Peyer's patch (tissue), 4 donors: ENCODE measurements around the gene NKX1-2. TPM values are rescaled to one million over a fixed set of nuclear protein-coding genes. Genes with fewer than 3 reads are reported as not detected.
A peak's percentile ranks its signal among the peaks of the same experiment; 100 is the strongest.

Experiments
- DNase-seq, 3 donors: peaks; one replicate each; pipeline ENCODE4 v3.0.0-alpha.2; 2017 to 2019
- H3K27ac ChIP-seq, 4 donors: fragments of 200-600 bp; sonication (generic); one replicate each; pipeline ENCODE4 v1.5.1; 2016 to 2019
- H3K27me3 ChIP-seq, 2 donors: fragments of 200-600 bp; sonication (generic); one replicate each; pipeline ENCODE4 v1.5.1; 2019
- H3K36me3 ChIP-seq, 3 donors: fragments of 200-600 bp; sonication (generic); one replicate each; pipeline ENCODE4 v1.5.1; 2016 to 2019
- H3K4me1 ChIP-seq, 4 donors: fragments of 200-600 bp; sonication (generic); one replicate each; pipeline ENCODE4 v1.5.1; 2016 to 2019
- H3K4me3 ChIP-seq, 4 donors: fragments of 200-600 bp; sonication (generic); 1 replicate in 3 of 4; 2 replicates in 1 of 4; pipeline ENCODE4 v1.5.1; 2016 to 2019; ENCODE audit warnings: mild to moderate bottlenecking in 1 of 4
- H3K9me3 ChIP-seq, 4 donors: fragments of 200-600 bp; sonication (generic); one replicate each; pipeline ENCODE4 v1.5.1; 2016 to 2019; ENCODE audit warnings: mild to moderate bottlenecking in 1 of 4
- POLR2A ChIP-seq, 2 donors: fragments of 450-650 bp; IDR thresholded peaks; one replicate each; pipeline ENCODE4 v1.5.1; 2017; ENCODE audit warnings: antibody characterized with exemption in 2 of 2, mild to moderate bottlenecking in 2 of 2, moderate library complexity in 2 of 2
- total RNA-seq, 4 donors: library from RNA; depleted of rRNA; stranded (reverse); fragments of >200 nt; gene quantifications; one replicate each; pipeline ENCODE4 v1.1.0, GENCODE V29; 2016
- TF ChIP-seq, protein P1 (sequence below), 6 experiments: fragments of 450-650 bp in 4 of 6; fragments of 200-600 bp in 2 of 6; sonication (generic) in 1 of 6; IDR thresholded peaks; one replicate each; pipeline ENCODE4 v1.5.1; 2017 to 2019; ENCODE audit warnings: antibody characterized with exemption in 6 of 6, mild to moderate bottlenecking in 3 of 6, moderate library complexity in 1 of 6

NKX1-2 gene
- total RNA-seq, 4 donors from 2014 or later: not detected

DNA sequence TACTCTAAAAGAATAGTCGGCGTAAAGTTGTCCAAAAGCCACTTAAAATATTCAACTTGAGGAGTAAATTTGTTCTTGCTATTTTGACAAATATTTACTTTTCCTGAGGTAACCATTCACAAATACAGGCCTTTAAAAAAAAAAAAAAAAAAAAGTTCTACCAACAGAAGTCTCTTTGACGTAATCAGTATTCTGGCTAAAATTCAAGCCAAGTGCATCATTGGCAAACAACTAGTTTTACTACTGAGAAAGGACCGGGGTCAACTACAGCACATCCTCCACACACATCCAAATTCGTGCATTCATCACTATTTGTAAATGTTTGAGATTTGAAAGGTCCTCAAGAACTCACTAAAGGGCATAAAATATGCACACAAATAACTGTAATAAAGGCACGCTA lies 33.1 kb downstream of the NKX1-2 start:
- TF ChIP-seq, protein P1, sequence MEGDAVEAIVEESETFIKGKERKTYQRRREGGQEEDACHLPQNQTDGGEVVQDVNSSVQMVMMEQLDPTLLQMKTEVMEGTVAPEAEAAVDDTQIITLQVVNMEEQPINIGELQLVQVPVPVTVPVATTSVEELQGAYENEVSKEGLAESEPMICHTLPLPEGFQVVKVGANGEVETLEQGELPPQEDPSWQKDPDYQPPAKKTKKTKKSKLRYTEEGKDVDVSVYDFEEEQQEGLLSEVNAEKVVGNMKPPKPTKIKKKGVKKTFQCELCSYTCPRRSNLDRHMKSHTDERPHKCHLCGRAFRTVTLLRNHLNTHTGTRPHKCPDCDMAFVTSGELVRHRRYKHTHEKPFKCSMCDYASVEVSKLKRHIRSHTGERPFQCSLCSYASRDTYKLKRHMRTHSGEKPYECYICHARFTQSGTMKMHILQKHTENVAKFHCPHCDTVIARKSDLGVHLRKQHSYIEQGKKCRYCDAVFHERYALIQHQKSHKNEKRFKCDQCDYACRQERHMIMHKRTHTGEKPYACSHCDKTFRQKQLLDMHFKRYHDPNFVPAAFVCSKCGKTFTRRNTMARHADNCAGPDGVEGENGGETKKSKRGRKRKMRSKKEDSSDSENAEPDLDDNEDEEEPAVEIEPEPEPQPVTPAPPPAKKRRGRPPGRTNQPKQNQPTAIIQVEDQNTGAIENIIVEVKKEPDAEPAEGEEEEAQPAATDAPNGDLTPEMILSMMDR (IDR thresholded peaks at IDR 0.05): no peak
- TF ChIP-seq POLR2A (IDR thresholded peaks at IDR 0.05): no peak
- Histone ChIP-seq H3K4me1 (peaks cover 0 to 38% (median 3%) of the 10 kb centered on the region in 4 donors), H3K27ac (peak overlapping the region in 2 of 4 donors; percentile 72 to 99), H3K36me3 (peaks cover 0 to 11% (median 0%) of the 10 kb centered on the region in 3 donors), H3K9me3 (no peaks in the 10 kb centered on the region), H3K4me3 (peak overlapping the region in 2 of 4 donors; percentile 83 to 98), H3K27me3 (no peaks in the 10 kb centered on the region)
- no peak for DNase-seq

GRCh38 chr10:124415210-124415609 lies 34.6 kb downstream of the NKX1-2 start:
- Histone ChIP-seq H3K27me3 (no peaks in the 10 kb centered on the region), H3K36me3 (peaks cover 0 to 23% (median 0%) of the 10 kb centered on the region in 3 donors), H3K4me3 (peak overlapping the region in 2 of 4 donors; percentile 83 to 98), H3K27ac (peak overlapping the region in 2 of 4 donors; percentile 26 to 72), H3K9me3 (no peaks in the 10 kb centered on the region), H3K4me1 (peaks cover 0 to 37% (median 3%) of the 10 kb centered on the region in 4 donors)
- no peak for TF ChIP-seq POLR2A (IDR thresholded peaks at IDR 0.05)
- TF ChIP-seq, protein P1 (IDR thresholded peaks at IDR 0.05): no peak
- DNase-seq: no peak

DNA sequence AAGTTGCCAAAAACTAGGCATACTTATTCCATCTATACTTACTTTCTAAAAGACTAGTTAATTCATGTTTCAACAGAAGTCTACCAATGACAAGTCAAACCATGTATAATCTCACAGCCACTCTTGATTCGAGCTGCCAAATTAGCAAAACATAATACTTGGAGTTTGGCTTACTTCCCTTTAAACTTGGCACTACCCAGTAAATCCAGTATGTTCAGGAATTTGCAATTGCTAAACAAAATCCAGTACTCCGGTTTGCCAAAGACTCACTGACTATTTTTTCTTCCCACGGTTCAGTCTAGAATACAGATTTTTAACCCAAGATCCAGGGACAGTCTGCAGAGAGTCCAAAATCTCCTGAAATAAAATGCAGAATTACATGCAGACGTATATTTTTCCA lies 35.8 kb downstream of the NKX1-2 start:
- peak overlapping the region in 2 of 4 donors; percentile 3 to 9 for H3K4me3 ChIP-seq
- peak overlapping the region in 1 of 4 donors; percentile 26 for H3K27ac ChIP-seq
- TF ChIP-seq, protein P1 (IDR thresholded peaks at IDR 0.05): no peak
- TF ChIP-seq POLR2A (IDR thresholded peaks at IDR 0.05): no peak
- peaks cover 0 to 29% (median 1%) of the 10 kb centered on the region in 4 donors for H3K4me1 ChIP-seq
- no peaks in the 10 kb centered on the region for H3K9me3 ChIP-seq
- no peak for DNase-seq
- H3K36me3 ChIP-seq: peaks cover 0 to 25% (median 0%) of the 10 kb centered on the region in 3 donors
- no peaks in the 10 kb centered on the region for H3K27me3 ChIP-seq

- Histone ChIP-seq H3K36me3 (peaks cover 0 to 53% (median 0%) of the 10 kb centered on the region in 3 donors), H3K4me3 (no peak overlapping the region), H3K9me3 (no peaks in the 10 kb centered on the region), H3K27me3 (no peaks in the 10 kb centered on the region), H3K27ac (no peak overlapping the region), H3K4me1 (peaks cover 0 to 15% (median 0%) of the 10 kb centered on the region in 4 donors)
- DNase-seq: no peak
- TF ChIP-seq POLR2A (IDR thresholded peaks at IDR 0.05): no peak
- TF ChIP-seq, protein P1 (IDR thresholded peaks at IDR 0.05): no peak
These were observed 40.1 kb downstream of the NKX1-2 start for GRCh38 chr10:124409696-124410095.

- H3K9me3 ChIP-seq: no peaks in the 10 kb centered on the region
- no peaks in the 10 kb centered on the region for H3K27me3 ChIP-seq
- H3K27ac ChIP-seq: no peak overlapping the region
- H3K36me3 ChIP-seq: peaks cover 0 to 64% (median 0%) of the 10 kb centered on the region in 3 donors
- TF ChIP-seq, protein P1 (IDR thresholded peaks at IDR 0.05): no peak
- TF ChIP-seq POLR2A (IDR thresholded peaks at IDR 0.05): no peak
- DNase-seq: peak in 2 of 3 donors; percentile 1 to 7
- peaks cover 0 to 2% (median 0%) of the 10 kb centered on the region in 4 donors for H3K4me1 ChIP-seq
- no peak overlapping the region for H3K4me3 ChIP-seq
These were observed 41.5 kb downstream of the NKX1-2 start for GRCh38 chr10:124408357-124408756.
